Tibial nerve (tissue), 3 donors: ENCODE results near the gene SCAMP2.

Experiments
- CTCF ChIP-seq, 5 experiments: fragments of 200-600 bp in 3 of 5; fragments of 450-650 bp in 2 of 5; sonication (generic) in 3 of 5; IDR thresholded peaks; one replicate each; pipeline ENCODE4 v1.5.1; 2016 to 2019; ENCODE audit warnings: antibody characterized with exemption in 5 of 5, mild to moderate bottlenecking in 3 of 5, moderate library complexity in 2 of 5
- POLR2A ChIP-seq, 2 donors: fragments of 450-650 bp; IDR thresholded peaks; one replicate each; pipeline ENCODE4 v1.6.1; 2017; ENCODE audit warnings: antibody characterized with exemption in 2 of 2, mild to moderate bottlenecking in 2 of 2, moderate library complexity in 2 of 2

GRCh38 chr15:74823324-74823723 is 49.8 kb downstream of the SCAMP2 start:
- no peak for TF ChIP-seq CTCF (IDR thresholded peaks at IDR 0.05)
- TF ChIP-seq POLR2A (IDR thresholded peaks at IDR 0.05), result no peak
